DMS 273 (cell line): ENCODE data around the gene CDK19.
A peak's percentile ranks its signal among the peaks of the same experiment; 100 is the strongest.
"Not testable (repeated sequence)": the region's sequence is repeated elsewhere in the genome, so short reads cannot be mapped to it uniquely, and the experiment has no call there.

Source experiments
- DNase-seq: peaks from one replicate; lab custom pipeline; 2025; ENCODE audit not compliant: unreplicated experiment; lab: John Stamatoyannopoulos, UW

CDK19 gene

DNA sequence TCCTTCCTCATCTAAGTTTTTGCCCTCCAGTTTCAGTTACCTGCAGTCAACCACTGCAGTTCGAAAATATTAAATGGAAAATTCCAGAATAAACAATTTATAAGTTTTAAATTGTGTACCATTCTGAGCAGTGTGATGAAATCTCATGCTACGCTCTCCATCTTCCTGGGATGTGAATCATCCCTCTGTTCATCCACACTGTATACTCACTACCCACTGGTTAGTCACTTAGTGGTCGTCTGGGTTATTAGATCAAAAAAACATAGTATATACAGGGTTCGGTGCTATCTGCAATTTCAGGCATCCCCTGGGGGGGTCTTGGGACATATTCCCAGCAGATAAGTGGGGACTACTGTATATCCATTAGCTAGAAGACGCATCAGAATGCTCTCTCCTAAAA lies 186.9 kb downstream of the CDK19 start:
- no peak for DNase-seq

- no peak for DNase-seq
Observed at GRCh38 chr6:110626442-110626841, 188.8 kb downstream of the CDK19 start.

GRCh38 chr6:110625883-110626282 lies 189.4 kb downstream of the CDK19 start:
- peak; percentile 31 for DNase-seq

DNA sequence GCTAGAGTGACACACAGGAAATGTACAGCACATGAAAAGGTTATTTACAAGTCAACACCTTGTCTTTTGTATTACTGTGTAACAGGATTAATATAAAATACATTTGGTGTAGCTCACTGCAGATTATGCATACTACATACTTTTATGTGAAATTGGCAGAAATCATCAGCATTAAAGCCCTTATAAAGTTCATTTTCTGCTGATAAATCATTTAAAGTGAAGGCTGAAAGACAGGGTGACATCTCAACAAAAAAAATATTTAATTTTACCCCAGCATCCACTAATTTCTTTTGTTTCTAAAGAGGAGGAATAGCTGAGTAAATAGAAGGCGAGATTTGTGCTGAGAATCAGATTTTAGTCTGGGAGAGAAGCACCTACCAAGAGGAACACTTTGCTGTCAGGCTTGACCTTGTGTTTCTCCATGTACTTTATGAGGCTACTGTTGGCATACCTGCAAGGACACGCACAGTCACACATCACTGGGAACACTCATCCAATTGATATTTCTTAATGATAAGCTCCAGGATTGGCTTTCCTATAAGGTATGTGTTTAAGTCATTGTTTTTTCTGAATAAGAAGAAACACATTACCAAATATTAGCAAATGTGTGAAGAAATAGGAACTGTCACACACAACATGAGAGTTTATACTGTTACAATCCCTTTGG lies 192.2 kb downstream of the CDK19 start:
- no peak for DNase-seq

DNA sequence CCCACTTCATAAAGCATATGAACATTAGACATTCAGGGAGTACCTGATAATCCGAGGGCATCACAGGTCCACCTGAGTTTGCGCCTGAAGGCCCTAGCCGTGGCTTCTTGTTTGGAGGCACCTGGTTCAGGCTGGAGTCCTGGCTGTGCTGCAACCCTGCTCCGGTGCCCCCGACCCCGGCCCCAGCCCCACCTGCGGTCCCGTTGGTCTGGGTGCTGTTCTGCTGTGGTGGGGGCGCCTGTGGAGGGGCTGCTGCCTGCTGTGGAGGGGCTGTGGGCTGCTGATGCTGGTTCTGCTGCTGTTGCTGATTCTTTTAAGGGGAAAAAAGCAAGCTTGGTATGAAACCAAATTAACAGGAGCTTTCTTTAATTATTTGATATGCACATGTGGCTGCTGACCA lies 194.2 kb downstream of the CDK19 start:
- DNase-seq, result no peak

DNA sequence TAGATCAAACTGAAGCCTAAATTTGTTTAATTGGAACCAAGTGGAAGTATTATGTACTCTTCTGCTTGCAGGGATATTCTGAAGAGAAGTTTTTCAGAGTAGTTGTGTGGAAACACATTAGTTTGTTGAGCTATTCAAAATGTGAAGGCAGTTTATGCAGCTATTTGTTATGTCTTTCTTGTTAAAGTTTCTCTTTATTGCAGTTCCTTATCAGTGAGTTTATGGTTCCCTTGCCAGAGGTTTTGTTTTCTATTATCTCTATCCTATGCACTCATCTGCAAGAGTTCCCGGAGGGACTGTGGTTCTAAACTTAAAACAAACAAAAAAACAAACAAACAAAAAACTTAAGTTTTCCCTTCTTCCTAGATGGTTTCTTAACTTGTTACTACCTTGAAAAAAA lies 195.2 kb downstream of the CDK19 start:
- no peak for DNase-seq

- DNase-seq, result no peak
Observed at GRCh38 chr6:110619275-110619908, 195.9 kb downstream of the CDK19 start.

DNA sequence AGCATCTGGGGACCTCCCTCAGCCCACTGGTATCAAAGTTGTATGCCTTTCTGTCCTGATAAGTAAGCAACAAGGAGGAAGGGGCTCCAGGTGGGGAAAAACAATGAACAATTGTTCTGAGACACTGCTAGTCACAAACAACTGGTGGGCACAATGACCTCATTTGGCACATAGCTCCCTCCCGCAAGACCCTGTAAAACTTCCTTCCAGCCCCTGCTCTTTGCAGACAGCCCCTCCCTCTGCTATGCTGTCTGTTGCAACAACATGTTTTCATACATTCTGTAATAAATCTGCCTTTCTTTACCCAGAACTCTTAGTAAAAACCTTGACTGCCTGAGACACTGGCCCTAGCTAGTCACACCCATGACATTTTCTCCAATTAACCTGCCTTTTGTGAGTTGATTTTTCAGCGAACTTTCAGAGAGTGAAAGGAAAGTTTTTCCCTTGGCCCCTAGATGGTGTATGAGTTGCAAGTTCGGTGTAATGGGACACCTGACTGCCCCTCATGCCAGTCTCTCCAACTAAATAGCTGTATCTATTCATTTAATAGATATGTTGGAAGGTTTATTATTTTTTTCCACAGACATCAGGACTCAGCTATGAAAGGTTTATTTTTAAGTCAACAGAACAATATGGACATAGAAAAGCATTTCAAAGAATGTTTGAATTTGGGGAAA lies 196.5 kb downstream of the CDK19 start:
- peak; percentile 41 for DNase-seq

DNA sequence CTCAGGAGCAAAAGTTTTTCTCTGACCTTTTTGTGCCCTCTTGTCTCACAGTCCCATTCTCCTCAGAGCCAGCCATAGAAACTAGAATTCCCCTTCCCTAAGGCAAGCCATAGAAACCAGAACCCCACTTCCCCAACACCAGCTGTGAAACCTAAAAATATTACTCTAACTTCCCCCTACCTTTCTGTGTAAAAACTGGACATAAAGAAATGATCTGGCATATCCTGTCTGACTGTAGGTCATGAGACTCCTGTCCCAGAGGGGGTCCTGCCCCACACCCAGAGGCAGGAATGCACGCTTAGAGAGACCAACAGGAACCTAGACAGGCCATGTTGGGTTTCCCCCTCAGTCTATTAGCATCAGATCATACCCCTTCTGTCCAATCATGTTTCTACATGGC lies 198.2 kb downstream of the CDK19 start:
- DNase-seq, result no peak

DNA sequence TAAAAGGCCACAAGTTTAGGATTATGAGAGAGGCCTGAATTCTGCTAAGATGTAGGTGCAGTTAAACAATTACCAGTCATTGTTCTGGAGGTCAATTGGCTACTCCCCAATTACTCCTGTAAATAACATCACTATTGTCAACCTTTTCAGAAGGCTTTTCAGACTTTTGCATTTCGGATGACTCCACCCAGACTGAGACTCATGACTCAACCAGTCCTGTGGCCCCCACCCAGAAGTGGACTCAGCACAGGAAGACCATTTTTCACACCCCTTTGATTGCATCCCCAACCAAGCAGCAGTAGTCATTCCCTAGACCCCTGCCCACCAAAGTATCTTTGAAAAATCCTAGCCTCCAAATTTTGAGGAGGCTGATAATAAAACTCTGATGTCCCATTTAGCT lies 199.5 kb downstream of the CDK19 start:
- no peak for DNase-seq

GRCh38 chr6:110614586-110614985 lies 200.7 kb downstream of the CDK19 start:
- no peak for DNase-seq

DNA sequence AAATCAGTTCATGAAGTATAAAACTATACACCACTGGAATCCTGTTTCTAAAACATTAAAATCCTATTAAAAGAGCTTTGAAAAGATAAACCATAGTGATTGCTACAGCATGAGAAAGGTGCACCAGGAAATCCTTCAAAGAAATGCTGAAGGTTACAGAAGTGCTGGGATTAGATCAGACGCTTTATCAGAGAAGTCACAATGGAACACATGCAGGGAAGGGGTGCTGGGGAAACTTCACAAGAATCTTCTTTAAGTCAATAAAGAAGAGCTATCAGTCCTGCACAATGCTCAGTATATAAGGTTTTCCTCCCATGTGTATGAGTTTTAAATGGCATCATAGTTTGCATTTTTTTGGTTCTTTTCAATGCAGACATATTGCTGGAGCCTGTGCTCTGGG lies 201.2 kb downstream of the CDK19 start:
- DNase-seq, result no peak

- no peak for DNase-seq
Observed at GRCh38 chr6:110613356-110613755, 201.9 kb downstream of the CDK19 start.

GRCh38 chr6:110612298-110612697 lies 203.0 kb downstream of the CDK19 start:
- DNase-seq, result no peak

- DNase-seq, result no peak
Observed at GRCh38 chr6:110609101-110609500, 206.2 kb downstream of the CDK19 start.

DNA sequence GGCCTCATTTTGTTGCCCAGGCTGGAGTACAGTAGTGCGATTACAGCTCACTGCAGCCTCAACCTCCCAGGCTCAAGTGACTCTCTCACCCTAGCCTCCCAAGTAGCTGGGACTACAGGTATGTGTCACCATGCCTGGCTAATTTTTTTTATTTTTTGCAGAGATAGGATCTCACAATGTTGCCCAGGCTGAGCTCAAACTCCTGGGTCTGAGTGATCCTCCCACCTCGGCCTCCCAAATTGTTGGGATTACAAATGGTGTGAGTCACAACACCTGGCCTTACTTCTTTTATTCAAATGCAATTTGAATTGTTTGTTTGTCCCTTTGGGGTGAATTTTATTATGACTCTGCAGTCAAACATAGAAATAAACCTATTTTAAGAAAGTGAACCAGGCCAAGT lies 207.1 kb downstream of the CDK19 start:
- DNase-seq, result no peak

GRCh38 chr6:110606151-110606550 lies 209.1 kb downstream of the CDK19 start:
- DNase-seq, result no peak

- DNase-seq, result not testable (repeated sequence)
Observed at GRCh38 chr6:110600640-110601039, 214.6 kb downstream of the CDK19 start.

GRCh38 chr6:110597761-110598160 lies 217.5 kb downstream of the CDK19 start:
- DNase-seq, result no peak

- no peak for DNase-seq
Observed at GRCh38 chr6:110596354-110596753, 218.9 kb downstream of the CDK19 start.

- no peak for DNase-seq
Observed at GRCh38 chr6:110595112-110595511, 220.2 kb downstream of the CDK19 start.

- DNase-seq, result no peak
Observed at GRCh38 chr6:110593637-110594036, 221.6 kb downstream of the CDK19 start.
